Nephron (organoid): Measurements from ENCODE around the gene KLHL40.

Experiments used
- H3K27ac Mint-ChIP-seq, 3 experiments: 2 replicates each; pipeline ENCODE4 v1.8.0; 2020; ENCODE audit warnings: mixed read lengths in 3 of 3, mild to moderate bottlenecking in 2 of 3, moderate library complexity in 1 of 3
- H3K27me3 Mint-ChIP-seq: 2 replicates; pipeline ENCODE4 v1.8.0; 2021; ENCODE audit warnings: low read depth, mild to moderate bottlenecking, moderate library complexity, mixed read lengths
- H3K36me3 Mint-ChIP-seq: 2 replicates; pipeline ENCODE4 v1.8.0; 2020; ENCODE audit warnings: low read depth, mixed read lengths
- H3K4me1 Mint-ChIP-seq: 2 replicates; pipeline ENCODE4 v1.8.0; 2020; ENCODE audit warnings: mixed read lengths
- H3K4me3 Mint-ChIP-seq, 3 experiments: 2 replicates each; pipeline ENCODE4 v1.8.0; 2020; ENCODE audit warnings: mild to moderate bottlenecking in 3 of 3, mixed read lengths in 3 of 3, moderate library complexity in 2 of 3
- H3K9me3 Mint-ChIP-seq: 2 replicates; pipeline ENCODE4 v1.8.0; 2020; ENCODE audit warnings: mixed read lengths
- CTCF ChIP-seq, 3 experiments: fragments of 200-600 bp; sonication (generic); IDR thresholded peaks; one replicate each; pipeline ENCODE4 v1.5.0; 2021; ENCODE audit warnings: antibody characterized with exemption in 3 of 3; ENCODE audit not compliant: unreplicated experiment in 3 of 3

KLHL40 gene

GRCh38 chr3:42666022-42666421 is 19.3 kb upstream of the KLHL40 start:
- Mint-ChIP-seq H3K27me3 (peaks cover 4% of the 10 kb centered on the region), H3K27ac (no peak overlapping the region), H3K9me3 (no peaks in the 10 kb centered on the region), H3K4me3 (no peak overlapping the region), H3K4me1 (peaks cover 24% of the 10 kb centered on the region), H3K36me3 (no peaks in the 10 kb centered on the region)
- TF ChIP-seq CTCF (IDR thresholded peaks at IDR 0.05; ENCODE audit: unreplicated experiment in 3 of 3): no peak

- no peak overlapping the region for H3K27ac Mint-ChIP-seq
- H3K4me1 Mint-ChIP-seq: peaks cover 24% of the 10 kb centered on the region
- no peak for TF ChIP-seq CTCF (IDR thresholded peaks at IDR 0.05; ENCODE audit: unreplicated experiment in 3 of 3)
- H3K9me3 Mint-ChIP-seq: no peaks in the 10 kb centered on the region
- H3K4me3 Mint-ChIP-seq: no peak overlapping the region
- H3K36me3 Mint-ChIP-seq: no peaks in the 10 kb centered on the region
- H3K27me3 Mint-ChIP-seq: peaks cover 4% of the 10 kb centered on the region
Observed at GRCh38 chr3:42666577-42666998, 18.7 kb upstream of the KLHL40 start.

- peaks cover 4% of the 10 kb centered on the region for H3K27me3 Mint-ChIP-seq
- no peaks in the 10 kb centered on the region for H3K9me3 Mint-ChIP-seq
- H3K4me1 Mint-ChIP-seq: peaks cover 24% of the 10 kb centered on the region
- H3K27ac Mint-ChIP-seq: no peak overlapping the region
- no peak for TF ChIP-seq CTCF (IDR thresholded peaks at IDR 0.05; ENCODE audit: unreplicated experiment in 3 of 3)
- H3K36me3 Mint-ChIP-seq: no peaks in the 10 kb centered on the region
- H3K4me3 Mint-ChIP-seq: no peak overlapping the region
Observed at GRCh38 chr3:42667096-42667522, 18.2 kb upstream of the KLHL40 start.

GRCh38 chr3:42667523-42668412 is 17.6 kb upstream of the KLHL40 start:
- no peak for TF ChIP-seq CTCF (IDR thresholded peaks at IDR 0.05; ENCODE audit: unreplicated experiment in 3 of 3)
- no peaks in the 10 kb centered on the region for H3K36me3 Mint-ChIP-seq
- no peak overlapping the region for H3K4me3 Mint-ChIP-seq
- H3K27ac Mint-ChIP-seq: no peak overlapping the region
- H3K27me3 Mint-ChIP-seq: peaks cover 4% of the 10 kb centered on the region
- no peaks in the 10 kb centered on the region for H3K9me3 Mint-ChIP-seq
- peaks cover 24% of the 10 kb centered on the region for H3K4me1 Mint-ChIP-seq

GRCh38 chr3:42668413-42668760 is 16.9 kb upstream of the KLHL40 start:
- Mint-ChIP-seq H3K27me3 (peaks cover 4% of the 10 kb centered on the region), H3K4me3 (no peak overlapping the region), H3K4me1 (peaks cover 24% of the 10 kb centered on the region), H3K9me3 (no peaks in the 10 kb centered on the region), H3K36me3 (no peaks in the 10 kb centered on the region), H3K27ac (no peak overlapping the region)
- TF ChIP-seq CTCF (IDR thresholded peaks at IDR 0.05; ENCODE audit: unreplicated experiment in 3 of 3): no peak

- peaks cover 4% of the 10 kb centered on the region for H3K27me3 Mint-ChIP-seq
- H3K36me3 Mint-ChIP-seq: no peaks in the 10 kb centered on the region
- H3K27ac Mint-ChIP-seq: no peak overlapping the region
- H3K4me1 Mint-ChIP-seq: peaks cover 24% of the 10 kb centered on the region
- H3K4me3 Mint-ChIP-seq: no peak overlapping the region
- H3K9me3 Mint-ChIP-seq: no peaks in the 10 kb centered on the region
- no peak for TF ChIP-seq CTCF (IDR thresholded peaks at IDR 0.05; ENCODE audit: unreplicated experiment in 3 of 3)
Observed at GRCh38 chr3:42668793-42669217, 16.5 kb upstream of the KLHL40 start.
